ENCODE data around the gene CLMP. TPM values are rescaled to one million over a fixed set of nuclear protein-coding genes. Genes with fewer than 3 reads are reported as not detected.

The CLMP gene
- total and polyA plus RNA-seq, 9 of the 15 experiments (the other 6 are each of a cell fraction or from before 2014, with no cell fraction given): 0.02 to 0.15 (median 0.03) TPM; not detected in 6

GRCh38 chr11:123093739-123094138, 101.3 kb downstream of the CLMP start:
- POLR2A ChIA-PET: no interaction called here
- no peak for FAIRE-seq
- 21% methylated on average over 3 of the region's 3 CpGs for WGBS (ENCODE audit: insufficient coverage, low coverage, missing lambda C conversion rate)

More at GRCh38 chr11:123093739-123094138, 101.3 kb downstream of the CLMP start:
- BruUV-seq (replicated peaks): no TSS peak
- CTCF ChIA-PET (ENCODE audit: low intra/inter-chr PET ratio): no interaction called here
- in situ Hi-C loops (cut with MboI) (no loop called here), intact Hi-C loops (cut with micrococcal nuclease) (no loop called here)
- no peaks in the 10 kb centered on the region for H3K9me1 ChIP-seq (ENCODE audit: control insufficient read depth, insufficient read depth, low read length)
- H3K9me3 ChIP-seq (replicated peaks; ENCODE audit: control insufficient read depth, insufficient read depth, low read depth, low read length): no peaks in the 10 kb centered on the region
- H3K79me2 ChIP-seq (ENCODE audit: control insufficient read depth, insufficient read depth, low read length): no peaks in the 10 kb centered on the region
- no peaks in the 10 kb centered on the region for H4K20me1 ChIP-seq (replicated peaks; ENCODE audit: control insufficient read depth, insufficient read depth, low read length)
- peaks cover 8 to 35% of the 10 kb centered on the region in 2 experiments; a peak in 3 of 5 replicates for H3K27me3 ChIP-seq (ENCODE audit: control insufficient read depth in 2 of 2, insufficient read depth in 2 of 2, low read length in 2 of 2)
- no peak overlapping the region for H3K9ac ChIP-seq (ENCODE audit: insufficient read depth in 1 of 2, low read depth in 2 of 2, low read length in 2 of 2)
- H2AFZ ChIP-seq (ENCODE audit: low read depth, low read length): no peak overlapping the region
- H3K36me3 ChIP-seq (ENCODE audit: control insufficient read depth, insufficient read depth, low read length): no peaks in the 10 kb centered on the region
- ATAC-seq (no peak), DNase-seq (ENCODE audit: extremely low read depth in 1 of 4, low spot score in 3 of 4) (no peak)
- TF ChIP-seq POLR2B (IDR thresholded peaks at IDR 0.05; ENCODE audit: low read depth, partially characterized antibody): no peak
- TF ChIP-seq MTA1 (IDR thresholded peaks at IDR 0.05; ENCODE audit: borderline replicate concordance): no peak
- TF ChIP-seq SREBF2 (CRISPR knock-in tag; IDR thresholded peaks at IDR 0.05): no peak
- TF ChIP-seq ZNF780A (CRISPR knock-in tag; IDR thresholded peaks at IDR 0.05): no peak
- TF ChIP-seq POLR2H (tag; IDR thresholded peaks at IDR 0.05; ENCODE audit: low read depth): no peak
- TF ChIP-seq HOMEZ (CRISPR knock-in tag; IDR thresholded peaks at IDR 0.05): no peak
- TF ChIP-seq MCM2 (IDR thresholded peaks at IDR 0.05; ENCODE audit: low read depth): no peak
- TF ChIP-seq E2F5 (CRISPR knock-in tag; IDR thresholded peaks at IDR 0.05): no peak
- no peak for TF ChIP-seq NR2F6 (CRISPR knock-in tag; IDR thresholded peaks at IDR 0.05)
- no peak for TF ChIP-seq RBM34 (IDR thresholded peaks at IDR 0.05; ENCODE audit: borderline replicate concordance, insufficient read depth, low read length)
- TF ChIP-seq U2AF1 (optimal IDR thresholded peaks at IDR 0.05; ENCODE audit: low read depth, low read length): no peak
- no peak for TF ChIP-seq ID3 (CRISPR knock-in tag; IDR thresholded peaks at IDR 0.05)
- no peak for TF ChIP-seq ID3 (tag; IDR thresholded peaks at IDR 0.05)
- no peak for TF ChIP-seq TARDBP (IDR thresholded peaks at IDR 0.05)
- TF ChIP-seq DEAF1 (CRISPR knock-in tag; IDR thresholded peaks at IDR 0.05): no peak
- TF ChIP-seq POLR2AphosphoS2 (IDR thresholded peaks at IDR 0.05; ENCODE audit: low read length): no peak
- TF ChIP-seq WHSC1 (IDR thresholded peaks at IDR 0.05; ENCODE audit: low read length): no peak
- H3K4me1 ChIP-seq (replicated peaks in 1 of 2; ENCODE audit: control insufficient read depth in 2 of 2, insufficient read depth in 2 of 2, low read length in 2 of 2): no peaks in the 10 kb centered on the region
- no peak overlapping the region for H3K27ac ChIP-seq (ENCODE audit: extremely low read depth, low read depth, low read length)
- no peak overlapping the region for H3K4me2 ChIP-seq (ENCODE audit: insufficient read depth, low read length)
- H3K4me3 ChIP-seq: no peak overlapping the region

Data from K562 (cell line).